H1 (cell line): ENCODE results near the gene ZNF396.

ENCODE experiments used
- EP300 ChIP-seq, 2 experiments: IDR thresholded peaks; 1 replicate in 1 of 2; 2 replicates in 1 of 2; pipeline ENCODE4 v1.6.1; 2011 to 2012; ENCODE audit warnings: low read depth in 2 of 2, low read length in 2 of 2, mild to moderate bottlenecking in 2 of 2, borderline replicate concordance in 1 of 2, inconsistent platforms in 1 of 2, moderate library complexity in 1 of 2
- JUND ChIP-seq: IDR thresholded peaks from 2 replicates; pipeline ENCODE4 v1.6.1; 2011; ENCODE audit warnings: mild to moderate bottlenecking, improper control_type of control experiment, low read length
- TF ChIP-seq, protein P1 (sequence below): IDR thresholded peaks from 2 replicates; pipeline ENCODE4 v1.6.1; 2011; ENCODE audit warnings: low read depth, mild to moderate bottlenecking, low read length; ENCODE audit not compliant: insufficient read depth

DNA sequence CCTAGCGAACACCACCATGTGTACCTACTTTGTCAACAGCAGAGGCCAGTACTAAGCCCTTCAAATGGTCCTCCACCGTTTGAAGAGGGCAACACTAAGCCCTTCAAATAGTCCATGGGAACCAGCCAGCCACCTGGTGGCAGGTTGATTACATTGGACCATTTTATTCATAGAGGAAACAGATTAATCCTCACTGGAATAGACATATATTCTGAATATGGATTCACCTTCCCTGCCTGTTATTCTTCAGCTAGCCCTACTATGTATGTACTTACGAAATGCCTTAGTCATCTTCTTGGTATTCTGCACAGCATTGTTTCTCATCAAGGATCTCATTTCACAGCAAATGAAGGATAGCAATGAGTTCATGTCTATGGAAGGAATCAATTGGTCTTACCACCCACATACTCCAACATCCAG, 10.0 kb upstream of the ZNF396 start:
- TF ChIP-seq EP300 (IDR thresholded peaks at IDR 0.05; ENCODE audit: borderline replicate concordance in 1 of 2, low read depth in 2 of 2, low read length in 2 of 2) (no peak), JUND (no peak)
- TF ChIP-seq, protein P1, sequence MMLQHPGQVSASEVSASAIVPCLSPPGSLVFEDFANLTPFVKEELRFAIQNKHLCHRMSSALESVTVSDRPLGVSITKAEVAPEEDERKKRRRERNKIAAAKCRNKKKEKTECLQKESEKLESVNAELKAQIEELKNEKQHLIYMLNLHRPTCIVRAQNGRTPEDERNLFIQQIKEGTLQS: no peak
